ENCODE data around the gene SLC25A45.

DNA sequence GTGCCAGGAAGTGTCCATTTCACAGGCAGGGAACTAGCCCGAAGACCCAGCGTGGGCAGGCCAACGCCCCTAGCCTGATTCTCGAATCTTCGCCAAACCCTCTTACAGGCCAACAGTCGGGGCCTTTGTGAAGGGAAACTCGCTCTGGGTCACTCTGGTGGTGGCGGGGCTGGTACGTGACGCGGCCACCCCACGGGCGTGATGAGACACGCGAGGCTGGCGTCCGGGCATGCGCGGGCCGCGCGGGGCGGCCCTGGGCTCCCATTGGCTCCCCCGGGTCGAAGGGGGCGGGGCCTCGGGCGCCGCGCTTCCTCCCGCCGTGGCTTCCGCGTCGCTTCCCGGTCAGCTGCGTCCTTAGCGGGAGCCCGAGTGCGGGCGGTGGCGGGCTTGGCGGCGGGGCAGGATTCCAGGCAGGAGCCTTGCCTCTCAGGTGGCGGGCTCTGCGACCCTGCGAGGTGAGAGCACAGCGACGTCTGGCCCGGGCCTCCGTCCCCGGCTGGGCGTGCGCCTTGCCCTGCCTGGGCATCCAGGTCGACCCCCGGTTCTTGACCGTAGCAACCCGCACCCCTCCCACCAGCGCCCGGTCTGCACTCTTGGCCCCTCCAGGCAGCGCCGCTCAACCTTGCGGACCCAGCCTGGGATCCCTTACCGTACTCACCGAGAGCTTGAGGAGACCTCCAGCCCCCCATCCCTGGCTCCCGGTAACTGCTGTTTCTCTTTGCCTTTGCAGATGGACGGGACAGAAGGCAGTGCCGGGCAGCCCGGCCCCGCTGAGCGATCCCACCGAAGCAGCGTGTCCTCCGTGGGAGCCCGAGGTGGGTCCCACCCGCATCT is 4.1 kb upstream of the SLC25A45 start, which contains the start of gene FRMD8:
- TF ChIP-seq, protein P1, sequence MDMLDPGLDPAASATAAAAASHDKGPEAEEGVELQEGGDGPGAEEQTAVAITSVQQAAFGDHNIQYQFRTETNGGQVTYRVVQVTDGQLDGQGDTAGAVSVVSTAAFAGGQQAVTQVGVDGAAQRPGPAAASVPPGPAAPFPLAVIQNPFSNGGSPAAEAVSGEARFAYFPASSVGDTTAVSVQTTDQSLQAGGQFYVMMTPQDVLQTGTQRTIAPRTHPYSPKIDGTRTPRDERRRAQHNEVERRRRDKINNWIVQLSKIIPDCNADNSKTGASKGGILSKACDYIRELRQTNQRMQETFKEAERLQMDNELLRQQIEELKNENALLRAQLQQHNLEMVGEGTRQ (IDR thresholded peaks at IDR 0.05; ENCODE audit: low read depth, low read length): 0 out of 2 replicates have a peak, but pooled peaks have one; percentile 13
- TF ChIP-seq RAD21 (IDR thresholded peaks at IDR 0.05; ENCODE audit: low read length) (no peak), POLR2A (IDR thresholded peaks at IDR 0.05; ENCODE audit: low read depth, low read length) (peak; percentile 95), SMC3 (IDR thresholded peaks at IDR 0.05; ENCODE audit: low read depth, low read length) (no peak), RCOR1 (IDR thresholded peaks at IDR 0.05; ENCODE audit: insufficient replicate concordance, low read length) (no peak), CHD1 (IDR thresholded peaks at IDR 0.05; ENCODE audit: low read depth, low read length) (0 out of 2 replicates have a peak, but pooled peaks have one; percentile 46)
- TF ChIP-seq, protein P2, sequence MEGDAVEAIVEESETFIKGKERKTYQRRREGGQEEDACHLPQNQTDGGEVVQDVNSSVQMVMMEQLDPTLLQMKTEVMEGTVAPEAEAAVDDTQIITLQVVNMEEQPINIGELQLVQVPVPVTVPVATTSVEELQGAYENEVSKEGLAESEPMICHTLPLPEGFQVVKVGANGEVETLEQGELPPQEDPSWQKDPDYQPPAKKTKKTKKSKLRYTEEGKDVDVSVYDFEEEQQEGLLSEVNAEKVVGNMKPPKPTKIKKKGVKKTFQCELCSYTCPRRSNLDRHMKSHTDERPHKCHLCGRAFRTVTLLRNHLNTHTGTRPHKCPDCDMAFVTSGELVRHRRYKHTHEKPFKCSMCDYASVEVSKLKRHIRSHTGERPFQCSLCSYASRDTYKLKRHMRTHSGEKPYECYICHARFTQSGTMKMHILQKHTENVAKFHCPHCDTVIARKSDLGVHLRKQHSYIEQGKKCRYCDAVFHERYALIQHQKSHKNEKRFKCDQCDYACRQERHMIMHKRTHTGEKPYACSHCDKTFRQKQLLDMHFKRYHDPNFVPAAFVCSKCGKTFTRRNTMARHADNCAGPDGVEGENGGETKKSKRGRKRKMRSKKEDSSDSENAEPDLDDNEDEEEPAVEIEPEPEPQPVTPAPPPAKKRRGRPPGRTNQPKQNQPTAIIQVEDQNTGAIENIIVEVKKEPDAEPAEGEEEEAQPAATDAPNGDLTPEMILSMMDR (conservative IDR thresholded peaks at IDR 0.05; ENCODE audit: low read depth, low read length): no peak
